Right atrium auricular region (tissue), 2 donors: Measurements from ENCODE around the gene SEPTIN10. TPM values are rescaled to one million over a fixed set of nuclear protein-coding genes. Genes with fewer than 3 reads are reported as not detected.

ENCODE experiments used
- DNase-seq: peaks from one replicate; pipeline ENCODE4 v3.0.0-alpha.2; 2019; ENCODE audit warnings: low spot score
- H3K27ac ChIP-seq, 2 donors: fragments of 200-600 bp; sonication (generic); 1 replicate in 1 of 2; 2 replicates in 1 of 2; pipeline ENCODE4 v1.5.1; 2016 to 2019
- H3K27me3 ChIP-seq, 2 donors: fragments of 200-600 bp; sonication (generic); one replicate each; pipeline versions ENCODE4 v1.5.1 to v1.6.0; 2017 to 2019
- H3K36me3 ChIP-seq: fragments of 200-600 bp; sonication (generic); one replicate; pipeline ENCODE4 v1.5.1; 2016
- H3K4me1 ChIP-seq, 2 donors: fragments of 200-600 bp; sonication (generic); one replicate each; pipeline versions ENCODE4 v1.5.1 to v1.6.0; 2017 to 2019
- H3K4me3 ChIP-seq, 2 donors: fragments of 200-600 bp; sonication (generic); 1 replicate in 1 of 2; 2 replicates in 1 of 2; pipeline ENCODE4 v1.5.1; 2017 to 2019; ENCODE audit warnings: mild to moderate bottlenecking in 1 of 2, moderate library complexity in 1 of 2
- H3K9me3 ChIP-seq, 2 donors: fragments of 200-600 bp; sonication (generic); one replicate each; pipeline ENCODE4 v1.5.1; 2019
- total RNA-seq, 2 donors: library from RNA; depleted of rRNA; stranded (reverse); fragments of >200 nt; gene quantifications; one replicate each; pipeline ENCODE4 v1.1.0, GENCODE V29; 2016
- TF ChIP-seq, protein P1 (sequence below), 2 donors: fragments of 200-600 bp; sonication (generic); IDR thresholded peaks; one replicate each; pipeline ENCODE4 v1.5.1; 2019; ENCODE audit warnings: antibody characterized with exemption in 2 of 2

The SEPTIN10 gene
- total RNA-seq, 2 donors from 2014 or later: 47.0 to 61.7 TPM

DNA sequence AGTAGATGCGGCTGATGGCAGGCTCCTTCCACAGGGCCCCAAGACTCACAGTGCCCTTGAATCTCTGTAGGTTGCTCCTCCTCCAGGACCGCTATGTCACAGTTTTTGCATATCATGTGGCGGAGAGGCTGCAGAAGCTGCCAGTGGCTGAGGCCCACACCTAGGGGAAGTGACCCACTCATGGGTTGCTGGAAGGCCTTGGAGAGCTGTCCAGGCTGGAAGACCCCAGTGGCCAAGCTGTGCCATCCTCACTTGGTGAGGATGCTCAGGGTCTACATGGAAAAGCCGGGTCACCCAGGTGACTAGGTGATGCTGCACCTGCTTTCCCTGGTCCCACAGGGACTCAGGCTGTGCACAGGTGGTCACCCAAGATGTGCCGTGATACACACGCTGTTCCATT is 90.6 kb downstream of the SEPTIN10 start:
- Histone ChIP-seq H3K27me3 (no peaks in the 10 kb centered on the region), H3K36me3 (no peaks in the 10 kb centered on the region), H3K4me3 (no peak overlapping the region), H3K4me1 (no peaks in the 10 kb centered on the region), H3K27ac (no peak overlapping the region), H3K9me3 (no peaks in the 10 kb centered on the region)
- TF ChIP-seq, protein P1, sequence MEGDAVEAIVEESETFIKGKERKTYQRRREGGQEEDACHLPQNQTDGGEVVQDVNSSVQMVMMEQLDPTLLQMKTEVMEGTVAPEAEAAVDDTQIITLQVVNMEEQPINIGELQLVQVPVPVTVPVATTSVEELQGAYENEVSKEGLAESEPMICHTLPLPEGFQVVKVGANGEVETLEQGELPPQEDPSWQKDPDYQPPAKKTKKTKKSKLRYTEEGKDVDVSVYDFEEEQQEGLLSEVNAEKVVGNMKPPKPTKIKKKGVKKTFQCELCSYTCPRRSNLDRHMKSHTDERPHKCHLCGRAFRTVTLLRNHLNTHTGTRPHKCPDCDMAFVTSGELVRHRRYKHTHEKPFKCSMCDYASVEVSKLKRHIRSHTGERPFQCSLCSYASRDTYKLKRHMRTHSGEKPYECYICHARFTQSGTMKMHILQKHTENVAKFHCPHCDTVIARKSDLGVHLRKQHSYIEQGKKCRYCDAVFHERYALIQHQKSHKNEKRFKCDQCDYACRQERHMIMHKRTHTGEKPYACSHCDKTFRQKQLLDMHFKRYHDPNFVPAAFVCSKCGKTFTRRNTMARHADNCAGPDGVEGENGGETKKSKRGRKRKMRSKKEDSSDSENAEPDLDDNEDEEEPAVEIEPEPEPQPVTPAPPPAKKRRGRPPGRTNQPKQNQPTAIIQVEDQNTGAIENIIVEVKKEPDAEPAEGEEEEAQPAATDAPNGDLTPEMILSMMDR (IDR thresholded peaks at IDR 0.05): no peak
- DNase-seq: no peak

DNA sequence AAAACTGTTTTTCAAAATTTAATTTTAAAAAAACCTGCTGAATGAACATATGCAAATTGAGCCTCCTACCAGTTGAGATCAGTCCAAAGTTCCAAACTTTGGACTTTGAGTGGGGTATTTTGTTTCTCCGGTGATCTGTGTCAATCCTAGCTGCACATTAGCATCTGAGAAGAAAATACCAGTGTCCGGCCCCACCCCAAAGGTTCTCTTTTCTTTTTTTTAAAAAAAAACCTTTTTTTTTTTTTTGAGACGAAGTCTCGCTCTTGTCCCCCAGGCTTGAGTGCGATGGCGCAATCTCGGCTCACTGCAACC is 91.7 kb downstream of the SEPTIN10 start:
- no peak for DNase-seq
- no peaks in the 10 kb centered on the region for H3K9me3 ChIP-seq
- no peaks in the 10 kb centered on the region for H3K4me1 ChIP-seq
- TF ChIP-seq, protein P1 (IDR thresholded peaks at IDR 0.05): no peak
- H3K27me3 ChIP-seq: no peaks in the 10 kb centered on the region
- no peaks in the 10 kb centered on the region for H3K36me3 ChIP-seq
- H3K27ac ChIP-seq: no peak overlapping the region
- H3K4me3 ChIP-seq: no peak overlapping the region

DNA sequence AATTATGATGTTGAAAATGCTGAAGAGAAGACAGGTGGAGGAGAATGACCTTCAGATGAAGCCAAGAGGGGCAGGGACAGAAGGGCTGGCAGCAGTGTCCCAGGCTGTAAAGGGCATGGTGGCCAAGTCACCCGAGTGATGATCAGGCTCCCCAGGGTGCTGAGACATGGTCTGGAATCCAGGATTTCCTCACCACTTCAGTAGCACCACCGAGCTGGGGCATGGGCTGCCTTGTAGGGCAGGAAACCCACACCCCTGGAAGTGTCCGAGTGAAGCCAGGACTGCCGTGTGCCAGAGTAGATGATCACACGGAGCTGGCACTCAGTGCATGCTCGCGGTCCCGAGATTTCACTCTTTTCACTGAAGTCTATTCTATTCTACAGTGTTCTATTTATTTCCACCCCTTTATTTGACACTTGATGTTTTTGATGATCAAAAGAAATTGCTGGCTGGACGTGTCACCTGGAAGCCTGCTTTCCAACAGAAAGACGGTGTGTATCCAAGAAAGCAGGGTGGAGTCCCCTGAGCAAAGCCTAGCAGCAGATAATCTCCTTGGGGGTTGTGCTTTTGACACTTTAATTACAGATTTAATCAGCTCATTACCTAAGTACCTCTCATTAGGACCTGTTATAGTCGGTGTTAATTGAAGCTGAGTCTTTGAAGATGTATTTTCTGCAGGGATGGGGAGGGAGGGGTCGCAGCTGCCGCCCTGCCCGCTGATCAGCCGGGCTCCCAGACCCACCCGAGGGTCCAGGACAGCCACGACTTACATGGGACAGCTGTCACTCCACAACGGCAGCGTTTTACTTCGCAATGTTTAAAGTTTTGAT is 92.3 kb downstream of the SEPTIN10 start:
- Histone ChIP-seq H3K27ac (no peak overlapping the region), H3K9me3 (no peaks in the 10 kb centered on the region), H3K36me3 (no peaks in the 10 kb centered on the region), H3K4me3 (no peak overlapping the region), H3K4me1 (no peaks in the 10 kb centered on the region), H3K27me3 (no peaks in the 10 kb centered on the region)
- no peak for DNase-seq
- TF ChIP-seq, protein P1 (IDR thresholded peaks at IDR 0.05): no peak

DNA sequence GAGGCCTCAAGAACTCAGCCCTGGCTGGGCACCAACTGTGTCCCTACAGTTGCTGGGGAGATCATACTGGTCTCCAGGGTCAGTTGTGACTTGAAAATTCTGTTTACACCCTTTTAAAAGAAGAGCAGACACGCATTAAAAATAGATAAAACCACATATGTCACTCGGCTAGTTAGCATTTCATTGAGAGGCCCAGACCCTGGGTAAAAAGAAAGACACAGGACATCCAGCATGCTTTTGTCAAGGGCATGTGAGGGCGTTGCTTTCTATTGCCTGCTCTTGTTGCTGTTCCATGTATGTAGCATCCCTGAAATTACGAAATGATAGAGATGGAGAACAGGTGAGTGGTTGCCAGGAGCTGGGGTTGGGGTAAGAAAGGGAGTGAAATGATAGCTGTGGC is 94.3 kb downstream of the SEPTIN10 start:
- Histone ChIP-seq H3K27ac (no peak overlapping the region), H3K4me3 (no peak overlapping the region), H3K27me3 (no peaks in the 10 kb centered on the region), H3K36me3 (no peaks in the 10 kb centered on the region), H3K9me3 (no peaks in the 10 kb centered on the region), H3K4me1 (peaks cover 0 to 4% of the 10 kb centered on the region in 2 donors)
- TF ChIP-seq, protein P1 (IDR thresholded peaks at IDR 0.05): no peak
- DNase-seq: no peak

DNA sequence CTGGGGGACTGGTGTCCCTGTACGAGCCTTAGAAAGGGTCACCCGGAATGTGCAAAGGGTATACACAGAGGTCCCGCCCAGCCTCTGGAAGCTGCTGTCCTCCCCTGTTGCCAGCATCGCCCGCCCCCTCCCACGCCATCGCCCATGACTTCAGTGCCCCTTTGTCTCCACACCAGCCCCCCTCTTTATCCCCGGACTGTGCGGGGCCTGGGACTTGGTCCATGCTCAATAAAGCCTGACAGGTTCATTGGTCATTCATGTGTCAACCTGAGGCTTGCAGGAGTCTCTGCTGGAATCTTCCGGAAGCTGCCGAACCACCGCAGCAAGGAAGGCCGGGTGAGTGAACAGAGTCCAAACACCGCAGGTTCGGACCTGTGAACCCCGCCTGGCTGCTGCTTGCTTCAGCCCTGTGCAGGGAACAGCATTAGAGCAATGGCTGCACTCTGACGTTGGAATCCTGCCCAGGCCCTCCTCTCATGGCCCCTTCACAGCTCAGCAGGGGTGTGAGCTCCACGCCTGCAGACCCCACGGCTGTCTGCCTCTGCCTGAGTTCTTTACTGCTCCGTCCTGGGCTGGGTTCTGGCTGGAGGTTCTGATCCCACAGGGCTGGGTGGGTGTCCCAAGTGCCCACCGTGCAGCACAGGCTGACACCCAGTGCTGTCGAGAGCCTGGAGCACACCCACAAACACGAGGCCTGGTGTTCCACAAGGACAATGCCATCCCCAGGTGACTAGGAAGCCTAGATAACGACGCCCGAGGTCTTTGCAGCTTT is 96.5 kb downstream of the SEPTIN10 start:
- H3K27ac ChIP-seq: no peak overlapping the region
- no peaks in the 10 kb centered on the region for H3K9me3 ChIP-seq
- H3K4me3 ChIP-seq: no peak overlapping the region
- H3K27me3 ChIP-seq: no peaks in the 10 kb centered on the region
- TF ChIP-seq, protein P1 (IDR thresholded peaks at IDR 0.05): no peak
- DNase-seq: no peak
- H3K36me3 ChIP-seq: no peaks in the 10 kb centered on the region
- H3K4me1 ChIP-seq: peaks cover 0 to 6% of the 10 kb centered on the region in 2 donors
